ENCODE data around the gene ERFL. TPM values are rescaled to one million over a fixed set of nuclear protein-coding genes. Genes with fewer than 3 reads are reported as not detected.

Gene ERFL
- total RNA-seq, 1 donor from 2014 or later, result 0.67 TPM

- TF ChIP-seq, protein P1, sequence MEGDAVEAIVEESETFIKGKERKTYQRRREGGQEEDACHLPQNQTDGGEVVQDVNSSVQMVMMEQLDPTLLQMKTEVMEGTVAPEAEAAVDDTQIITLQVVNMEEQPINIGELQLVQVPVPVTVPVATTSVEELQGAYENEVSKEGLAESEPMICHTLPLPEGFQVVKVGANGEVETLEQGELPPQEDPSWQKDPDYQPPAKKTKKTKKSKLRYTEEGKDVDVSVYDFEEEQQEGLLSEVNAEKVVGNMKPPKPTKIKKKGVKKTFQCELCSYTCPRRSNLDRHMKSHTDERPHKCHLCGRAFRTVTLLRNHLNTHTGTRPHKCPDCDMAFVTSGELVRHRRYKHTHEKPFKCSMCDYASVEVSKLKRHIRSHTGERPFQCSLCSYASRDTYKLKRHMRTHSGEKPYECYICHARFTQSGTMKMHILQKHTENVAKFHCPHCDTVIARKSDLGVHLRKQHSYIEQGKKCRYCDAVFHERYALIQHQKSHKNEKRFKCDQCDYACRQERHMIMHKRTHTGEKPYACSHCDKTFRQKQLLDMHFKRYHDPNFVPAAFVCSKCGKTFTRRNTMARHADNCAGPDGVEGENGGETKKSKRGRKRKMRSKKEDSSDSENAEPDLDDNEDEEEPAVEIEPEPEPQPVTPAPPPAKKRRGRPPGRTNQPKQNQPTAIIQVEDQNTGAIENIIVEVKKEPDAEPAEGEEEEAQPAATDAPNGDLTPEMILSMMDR (IDR thresholded peaks at IDR 0.05; ENCODE audit: unreplicated experiment), result no peak
- Mint-ChIP-seq H3K4me1 (no peaks in the 10 kb centered on the region), H3K27me3 (ENCODE audit: low read depth) (no peaks in the 10 kb centered on the region), H3K27ac (no peak overlapping the region), H3K36me3 (peaks cover 11% of the 10 kb centered on the region), H3K4me3 (no peak overlapping the region), H3K9me3 (no peaks in the 10 kb centered on the region)
- no peak for DNase-seq (ENCODE audit: low spot score in 2 of 2, unreplicated experiment in 2 of 2)
Measured at GRCh38 chr19:41897820-41898219, 30.4 kb downstream of the ERFL start.

GRCh38 chr19:41897181-41897580 is 31.1 kb downstream of the ERFL start:
- no peaks in the 10 kb centered on the region for H3K27me3 Mint-ChIP-seq (ENCODE audit: low read depth)
- H3K9me3 Mint-ChIP-seq, result no peaks in the 10 kb centered on the region
- H3K27ac Mint-ChIP-seq, result no peak overlapping the region
- DNase-seq (ENCODE audit: low spot score in 2 of 2, unreplicated experiment in 2 of 2), result no peak
- no peaks in the 10 kb centered on the region for H3K4me1 Mint-ChIP-seq
- H3K36me3 Mint-ChIP-seq, result peaks cover 11% of the 10 kb centered on the region
- TF ChIP-seq, protein P1 (IDR thresholded peaks at IDR 0.05; ENCODE audit: unreplicated experiment), result no peak
- no peak overlapping the region for H3K4me3 Mint-ChIP-seq

DNA sequence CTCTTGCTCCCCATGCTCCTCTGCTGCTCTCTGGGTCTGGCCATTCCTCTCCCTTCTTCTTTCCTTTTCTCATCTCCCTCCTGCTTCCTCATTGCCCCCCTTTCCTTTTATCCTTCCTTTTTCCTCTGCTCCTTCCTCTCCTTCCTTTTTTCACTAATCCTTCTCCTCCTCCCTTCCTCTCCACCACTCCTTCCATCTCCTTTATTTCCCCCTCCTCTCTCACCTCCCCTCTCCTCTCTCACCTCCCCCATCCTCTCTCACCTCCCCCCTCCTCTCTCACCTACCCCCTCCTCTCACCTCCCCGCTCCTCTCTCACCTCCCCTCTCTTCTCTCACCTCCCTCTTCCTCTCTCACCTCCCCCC is 31.7 kb downstream of the ERFL start:
- no peaks in the 10 kb centered on the region for H3K9me3 Mint-ChIP-seq
- no peaks in the 10 kb centered on the region for H3K27me3 Mint-ChIP-seq (ENCODE audit: low read depth)
- H3K27ac Mint-ChIP-seq, result no peak overlapping the region
- DNase-seq (ENCODE audit: low spot score in 2 of 2, unreplicated experiment in 2 of 2), result no peak
- H3K4me1 Mint-ChIP-seq, result no peaks in the 10 kb centered on the region
- no peak overlapping the region for H3K4me3 Mint-ChIP-seq
- TF ChIP-seq, protein P1 (IDR thresholded peaks at IDR 0.05; ENCODE audit: unreplicated experiment), result no peak
- peaks cover 7% of the 10 kb centered on the region for H3K36me3 Mint-ChIP-seq

- peaks cover 7% of the 10 kb centered on the region for H3K36me3 Mint-ChIP-seq
- no peak for DNase-seq (ENCODE audit: low spot score in 2 of 2, unreplicated experiment in 2 of 2)
- TF ChIP-seq, protein P1 (IDR thresholded peaks at IDR 0.05; ENCODE audit: unreplicated experiment), result peak; percentile 27
- H3K9me3 Mint-ChIP-seq, result no peaks in the 10 kb centered on the region
- no peaks in the 10 kb centered on the region for H3K27me3 Mint-ChIP-seq (ENCODE audit: low read depth)
- H3K4me1 Mint-ChIP-seq, result no peaks in the 10 kb centered on the region
- H3K4me3 Mint-ChIP-seq, result no peak overlapping the region
- no peak overlapping the region for H3K27ac Mint-ChIP-seq
Measured at GRCh38 chr19:41895745-41896580, 32.3 kb downstream of the ERFL start.

DNA sequence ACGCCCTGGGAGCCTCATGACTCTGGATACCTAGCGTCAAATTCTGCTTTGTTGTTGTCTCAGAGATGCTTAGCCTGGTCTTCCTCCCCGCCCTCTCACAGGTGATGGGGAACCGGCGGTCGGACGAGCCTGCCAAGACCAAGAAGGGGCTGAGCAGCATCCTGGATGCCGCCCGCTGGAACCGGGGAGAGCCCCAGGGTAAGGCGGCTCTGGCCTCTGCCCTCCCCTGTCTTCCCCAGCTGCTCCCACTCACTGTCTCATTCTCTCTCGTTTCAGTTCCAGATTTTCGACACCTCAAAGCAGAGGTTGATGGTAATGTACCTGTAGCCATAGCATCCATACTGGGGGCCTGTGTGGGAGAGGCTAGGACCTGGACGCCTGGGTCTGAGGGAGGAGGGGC is 33.9 kb downstream of the ERFL start:
- Mint-ChIP-seq H3K36me3 (peaks cover 13% of the 10 kb centered on the region), H3K4me3 (no peak overlapping the region), H3K9me3 (no peaks in the 10 kb centered on the region), H3K27me3 (ENCODE audit: low read depth) (no peaks in the 10 kb centered on the region), H3K4me1 (no peaks in the 10 kb centered on the region), H3K27ac (no peak overlapping the region)
- TF ChIP-seq, protein P1 (IDR thresholded peaks at IDR 0.05; ENCODE audit: unreplicated experiment), result no peak
- no peak for DNase-seq (ENCODE audit: low spot score in 2 of 2, unreplicated experiment in 2 of 2)

Data from mesothelial cell of epicardium (in vitro differentiated cells).